Measurements from ENCODE around the gene APOL5. TPM values are rescaled to one million over a fixed set of nuclear protein-coding genes. Genes with fewer than 3 reads are reported as not detected.

Gene APOL5
- total RNA-seq, 4 donors from 2014 or later = 0.42 TPM; not detected in 3

- no peak overlapping the region for H3K27ac ChIP-seq
- no peaks in the 10 kb centered on the region for H3K36me3 ChIP-seq
- TF ChIP-seq CTCF (IDR thresholded peaks at IDR 0.05) = no peak
- no peak for TF ChIP-seq EP300 (IDR thresholded peaks at IDR 0.05)
- no peaks in the 10 kb centered on the region for H3K27me3 ChIP-seq
- no peak overlapping the region for H3K4me3 ChIP-seq
- no peaks in the 10 kb centered on the region for H3K4me1 ChIP-seq
- H3K9me3 ChIP-seq = no peaks in the 10 kb centered on the region
- WGBS = 85% methylated on average over 4 of the region's 4 CpGs
- DNase-seq (ENCODE audit: low spot score in 2 of 2) = no peak
These were observed 6.3 kb upstream of the APOL5 start for GRCh38 chr22:35711336-35711735.

GRCh38 chr22:35712672-35713071 is 5.0 kb upstream of the APOL5 start:
- TF ChIP-seq CTCF (IDR thresholded peaks at IDR 0.05) = no peak
- no peak for TF ChIP-seq POLR2A (IDR thresholded peaks at IDR 0.05)
- TF ChIP-seq POLR2AphosphoS5 (IDR thresholded peaks at IDR 0.05) = no peak
- no peak for TF ChIP-seq EP300 (IDR thresholded peaks at IDR 0.05)

GRCh38 chr22:35719212-35719875 is 1.7 kb downstream of the APOL5 start:
- TF ChIP-seq POLR2AphosphoS5 (IDR thresholded peaks at IDR 0.05) (no peak), POLR2A (IDR thresholded peaks at IDR 0.05) (no peak), CTCF (IDR thresholded peaks at IDR 0.05) (no peak), EP300 (IDR thresholded peaks at IDR 0.05) (no peak)
- Histone ChIP-seq H3K9me3 (no peaks in the 10 kb centered on the region), H3K4me3 (no peak overlapping the region), H3K4me1 (no peaks in the 10 kb centered on the region), H3K27me3 (no peaks in the 10 kb centered on the region), H3K36me3 (no peaks in the 10 kb centered on the region), H3K27ac (no peak overlapping the region)
- WGBS = 78% methylated on average over 13 of the region's 15 CpGs
- no peak for DNase-seq (ENCODE audit: low spot score in 2 of 2)

More at GRCh38 chr22:35712672-35713071, 5.0 kb upstream of the APOL5 start:
- no peak overlapping the region for H3K27ac ChIP-seq
- H3K36me3 ChIP-seq = no peaks in the 10 kb centered on the region
- WGBS = 81% methylated on average over 2 of the region's 2 CpGs
- DNase-seq (ENCODE audit: low spot score in 2 of 2) = no peak
- no peaks in the 10 kb centered on the region for H3K27me3 ChIP-seq
- no peaks in the 10 kb centered on the region for H3K4me1 ChIP-seq
- H3K9me3 ChIP-seq = no peaks in the 10 kb centered on the region
- no peak overlapping the region for H3K4me3 ChIP-seq

GRCh38 chr22:35721960-35722359 is 4.3 kb downstream of the APOL5 start:
- 73% methylated on average over 4 of the region's 4 CpGs for WGBS
- DNase-seq (ENCODE audit: low spot score in 2 of 2) = no peak
- Histone ChIP-seq H3K27me3 (no peaks in the 10 kb centered on the region), H3K4me3 (no peak overlapping the region), H3K4me1 (no peaks in the 10 kb centered on the region), H3K27ac (no peak overlapping the region), H3K9me3 (no peaks in the 10 kb centered on the region), H3K36me3 (no peaks in the 10 kb centered on the region)
- TF ChIP-seq CTCF (IDR thresholded peaks at IDR 0.05) (no peak), EP300 (IDR thresholded peaks at IDR 0.05) (no peak), POLR2AphosphoS5 (IDR thresholded peaks at IDR 0.05) (no peak), POLR2A (IDR thresholded peaks at IDR 0.05) (no peak)

GRCh38 chr22:35725521-35725920 is 7.8 kb downstream of the APOL5 start:
- TF ChIP-seq POLR2A (IDR thresholded peaks at IDR 0.05) = no peak
- no peak for TF ChIP-seq EP300 (IDR thresholded peaks at IDR 0.05)
- no peak for TF ChIP-seq CTCF (IDR thresholded peaks at IDR 0.05)
- no peak for TF ChIP-seq POLR2AphosphoS5 (IDR thresholded peaks at IDR 0.05)
- no peak for DNase-seq (ENCODE audit: low spot score in 2 of 2)
- no peaks in the 10 kb centered on the region for H3K36me3 ChIP-seq
- 83% methylated on average over 11 of the region's 11 CpGs for WGBS
- no peaks in the 10 kb centered on the region for H3K9me3 ChIP-seq
- no peaks in the 10 kb centered on the region for H3K27me3 ChIP-seq
- H3K4me1 ChIP-seq = peaks cover 7% of the 10 kb centered on the region
- H3K27ac ChIP-seq = no peak overlapping the region
- H3K4me3 ChIP-seq = no peak overlapping the region

Data from suprapubic skin (tissue), 4 donors.